GM23248 (cell line): ENCODE data around the gene ARMC8.

ENCODE experiments used
- EZH2 ChIP-seq: fragments of 200-600 bp; sonication (generic); IDR thresholded peaks from 2 replicates; pipeline ENCODE4 v1.6.1; 2018; ENCODE audit warnings: antibody characterized with exemption, mild to moderate bottlenecking; ENCODE audit not compliant: insufficient read depth, poor library complexity, severe bottlenecking
- EZH2phosphoT487 ChIP-seq: fragments of 200-600 bp; sonication (generic); IDR thresholded peaks from 2 replicates; pipeline ENCODE4 v1.6.1; 2018; ENCODE audit warnings: antibody characterized with exemption, moderate library complexity, mild to moderate bottlenecking, low read depth; ENCODE audit not compliant: insufficient read depth

GRCh38 chr3:138310494-138310893 is 123.4 kb downstream of the ARMC8 start:
- no peak for TF ChIP-seq EZH2phosphoT487
- TF ChIP-seq EZH2: no peak
